Gastrocnemius medialis (tissue), 4 donors: ENCODE data around the gene ZNF236. TPM values are rescaled to one million over a fixed set of nuclear protein-coding genes. Genes with fewer than 3 reads are reported as not detected.

Experiments used
- ATAC-seq, 2 donors: fragments of 150-250 bp; one replicate each; pipeline ENCODE4 v1.9.1; 2016
- DNase-seq, 2 donors: peaks; one replicate each; pipeline ENCODE4 v3.0.0-alpha.2; 2019
- H3K27ac ChIP-seq, 4 donors: fragments of 200-600 bp; sonication (generic); 1 replicate in 1 of 4; 2 replicates in 3 of 4; pipeline ENCODE4 v1.5.1; 2016 to 2018; ENCODE audit warnings: mild to moderate bottlenecking in 2 of 4, moderate library complexity in 1 of 4
- H3K27me3 ChIP-seq, 3 donors: fragments of 200-600 bp; sonication (generic) in 2 of 3; 1 replicate in 1 of 3; 2 replicates in 2 of 3; pipeline versions ENCODE4 v1.5.1 to v1.6.0; 2016 to 2019; ENCODE audit warnings: mild to moderate bottlenecking in 1 of 3, moderate library complexity in 1 of 3
- H3K36me3 ChIP-seq, 2 donors: fragments of 200-600 bp; sonication (generic) in 1 of 2; one replicate each; pipeline ENCODE4 v1.5.1; 2017 to 2018
- H3K4me1 ChIP-seq, 2 donors: fragments of 200-600 bp; sonication (generic) in 1 of 2; one replicate each; pipeline ENCODE4 v1.5.1; 2016 to 2017; ENCODE audit warnings: mild to moderate bottlenecking in 2 of 2
- H3K4me3 ChIP-seq, 4 donors: fragments of 200-600 bp; sonication (generic) in 3 of 4; 1 replicate in 1 of 4; 2 replicates in 3 of 4; pipeline ENCODE4 v1.5.1; 2016 to 2019; ENCODE audit warnings: mild to moderate bottlenecking in 2 of 4
- H3K9me3 ChIP-seq, 3 donors: fragments of 200-600 bp; sonication (generic) in 2 of 3; 1 replicate in 1 of 3; 2 replicates in 2 of 3; pipeline ENCODE4 v1.5.1; 2016 to 2019
- POLR2A ChIP-seq, 2 donors: fragments of 450-650 bp; IDR thresholded peaks; one replicate each; pipeline ENCODE4 v1.6.1; 2017; ENCODE audit warnings: antibody characterized with exemption in 2 of 2, mild to moderate bottlenecking in 2 of 2, moderate library complexity in 2 of 2
- in situ Hi-C, 4 donors: fragments of 200-750 bp; cut with MboI; loops; one replicate each; pipeline versions ENCODE4 v1.15.0 to v1.8.0; 2017; ENCODE audit warnings: low sequenced_read_pairs in 4 of 4
- intact Hi-C: fragments of 100-400 bp; cut with DNase I; formaldehyde crosslinking; loops from one replicate; pipeline ENCODE4 v1.15.1; 2023; ENCODE audit warnings: low total_unique reads
- total RNA-seq, 4 donors: library from RNA; depleted of rRNA; stranded (reverse); fragments of >200 nt; gene quantifications; one replicate each; pipeline versions ENCODE4 v1.1.0 to v1.2.3, GENCODE V29; 2016
- TF ChIP-seq, protein P1 (sequence below), 5 experiments: fragments of 450-650 bp in 3 of 5; fragments of 200-600 bp in 2 of 5; sonication (generic) in 2 of 5; IDR thresholded peaks in 4 of 5; conservative IDR thresholded peaks in 1 of 5; 1 replicate in 4 of 5; 2 replicates in 1 of 5; pipeline ENCODE4 v1.5.1; 2016 to 2019; ENCODE audit warnings: antibody characterized with exemption in 5 of 5, mild to moderate bottlenecking in 3 of 5, moderate library complexity in 3 of 5

The ZNF236 gene
- total RNA-seq, 4 donors from 2014 or later = 6.2 to 7.1 (median 6.5) TPM

DNA sequence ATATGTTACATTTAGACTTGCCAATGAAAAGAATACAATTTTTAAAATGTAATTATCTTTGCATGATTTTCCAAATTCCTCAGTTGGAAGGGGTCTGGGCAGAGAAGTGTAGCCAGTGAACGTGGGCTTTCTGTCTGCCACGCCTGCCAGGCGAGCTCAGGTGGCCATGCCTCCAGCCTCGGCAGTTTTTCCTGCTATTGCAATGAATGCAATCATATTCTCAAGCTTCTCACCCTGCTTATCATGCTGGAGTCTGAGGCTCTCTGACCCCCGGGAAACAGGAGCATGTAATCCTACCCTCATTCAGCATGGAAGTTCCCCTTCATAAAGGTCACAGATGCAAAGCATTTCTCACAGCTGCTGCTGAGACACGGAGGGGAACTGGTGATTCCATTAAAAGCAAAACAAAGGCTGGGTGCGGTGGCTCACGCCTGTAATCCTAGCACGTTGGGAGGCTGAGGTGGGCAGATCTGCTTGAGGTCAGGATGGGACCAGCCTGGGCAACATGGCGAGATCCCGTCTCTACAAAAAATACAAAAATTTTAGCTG is 155.4 kb downstream of the ZNF236 start:
- intact Hi-C loops (no loop called here), in situ Hi-C loops (loop anchor here in 2 of 4 donors (25.0 kb wide), 2 partner anchors 165 to 235 kb away; partner anchors contain the start of gene ZNF236 (in 1 of the 2))
- DNase-seq (no peak), ATAC-seq (peak in 1 of 2 donors; percentile 20)
- TF ChIP-seq, protein P1, sequence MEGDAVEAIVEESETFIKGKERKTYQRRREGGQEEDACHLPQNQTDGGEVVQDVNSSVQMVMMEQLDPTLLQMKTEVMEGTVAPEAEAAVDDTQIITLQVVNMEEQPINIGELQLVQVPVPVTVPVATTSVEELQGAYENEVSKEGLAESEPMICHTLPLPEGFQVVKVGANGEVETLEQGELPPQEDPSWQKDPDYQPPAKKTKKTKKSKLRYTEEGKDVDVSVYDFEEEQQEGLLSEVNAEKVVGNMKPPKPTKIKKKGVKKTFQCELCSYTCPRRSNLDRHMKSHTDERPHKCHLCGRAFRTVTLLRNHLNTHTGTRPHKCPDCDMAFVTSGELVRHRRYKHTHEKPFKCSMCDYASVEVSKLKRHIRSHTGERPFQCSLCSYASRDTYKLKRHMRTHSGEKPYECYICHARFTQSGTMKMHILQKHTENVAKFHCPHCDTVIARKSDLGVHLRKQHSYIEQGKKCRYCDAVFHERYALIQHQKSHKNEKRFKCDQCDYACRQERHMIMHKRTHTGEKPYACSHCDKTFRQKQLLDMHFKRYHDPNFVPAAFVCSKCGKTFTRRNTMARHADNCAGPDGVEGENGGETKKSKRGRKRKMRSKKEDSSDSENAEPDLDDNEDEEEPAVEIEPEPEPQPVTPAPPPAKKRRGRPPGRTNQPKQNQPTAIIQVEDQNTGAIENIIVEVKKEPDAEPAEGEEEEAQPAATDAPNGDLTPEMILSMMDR (IDR thresholded peaks at IDR 0.05 in 4 of 5, conservative IDR thresholded peaks at IDR 0.05 in 1 of 5) = no peak
- no peak for TF ChIP-seq POLR2A (IDR thresholded peaks at IDR 0.05)
- H3K27me3 ChIP-seq = no peaks in the 10 kb centered on the region
- no peaks in the 10 kb centered on the region for H3K36me3 ChIP-seq
- no peak overlapping the region for H3K27ac ChIP-seq
- H3K9me3 ChIP-seq = no peaks in the 10 kb centered on the region
- no peak overlapping the region for H3K4me3 ChIP-seq
- H3K4me1 ChIP-seq = peaks cover 14 to 15% of the 10 kb centered on the region in 2 donors

DNA sequence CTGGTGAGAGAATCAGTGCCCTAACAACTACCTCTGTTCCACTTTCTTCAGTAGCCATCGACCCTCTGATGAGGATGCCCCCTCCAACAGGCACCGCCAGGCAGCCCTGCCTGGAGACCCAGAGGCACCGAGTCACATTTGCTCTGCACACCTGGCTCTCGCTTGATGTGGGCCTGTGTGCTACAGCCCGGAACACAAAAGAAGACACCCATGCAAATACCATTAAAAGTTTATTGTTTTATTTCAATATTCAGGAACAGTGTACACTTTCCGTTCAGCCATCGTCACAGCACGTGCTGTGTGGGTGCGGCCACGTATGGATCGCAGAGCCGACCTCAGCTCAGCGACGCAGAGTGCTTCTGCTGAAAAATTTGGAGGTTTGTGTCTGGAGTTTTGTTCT is 156.3 kb downstream of the ZNF236 start:
- H3K36me3 ChIP-seq = no peaks in the 10 kb centered on the region
- in situ Hi-C loops = loop anchor here in 2 of 4 donors (25.0 kb wide), 2 partner anchors 166 to 234 kb away; partner anchors contain the start of gene ZNF236 (in 1 of the 2)
- H3K27me3 ChIP-seq = no peaks in the 10 kb centered on the region
- TF ChIP-seq, protein P1 (IDR thresholded peaks at IDR 0.05 in 4 of 5, conservative IDR thresholded peaks at IDR 0.05 in 1 of 5) = no peak
- TF ChIP-seq POLR2A (IDR thresholded peaks at IDR 0.05) = no peak
- H3K27ac ChIP-seq = no peak overlapping the region
- ATAC-seq (no peak), DNase-seq (no peak)
- no peaks in the 10 kb centered on the region for H3K9me3 ChIP-seq
- no peak overlapping the region for H3K4me3 ChIP-seq
- peaks cover 14 to 15% of the 10 kb centered on the region in 2 donors for H3K4me1 ChIP-seq
- intact Hi-C loops = no loop called here

DNA sequence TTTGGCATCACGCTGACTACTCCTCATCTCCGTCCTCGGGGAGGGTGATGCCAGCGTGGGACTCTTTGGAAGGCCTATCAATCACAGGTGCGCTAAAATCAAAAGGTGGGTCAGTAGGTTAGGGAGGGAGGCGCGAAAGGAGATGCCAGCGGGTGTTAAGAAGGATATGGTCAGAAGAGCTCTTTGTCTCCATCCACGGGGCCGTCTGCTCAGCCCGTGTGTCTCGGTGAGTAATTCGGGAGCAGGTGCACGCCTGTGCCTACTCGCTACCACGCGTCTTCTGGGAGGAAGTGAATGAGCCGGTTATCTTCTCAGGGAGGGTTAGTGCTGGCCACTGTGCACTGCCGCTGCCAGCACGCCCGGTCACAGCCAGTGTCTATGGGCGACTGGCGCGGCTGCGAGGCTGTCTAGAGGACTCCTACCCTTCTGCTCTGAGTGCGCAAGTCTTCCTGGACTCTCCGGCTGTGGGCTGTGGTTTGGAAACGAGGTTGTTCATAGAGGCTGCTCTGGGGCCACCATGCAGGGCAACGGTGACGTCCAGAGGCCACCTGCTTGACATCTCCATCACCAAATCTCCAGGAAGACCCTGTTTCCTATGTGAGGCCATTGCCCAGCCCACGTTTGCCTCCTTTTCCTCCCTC is 156.9 kb downstream of the ZNF236 start:
- intact Hi-C loops = no loop called here
- H3K27ac ChIP-seq = no peak overlapping the region
- peaks cover 14 to 15% of the 10 kb centered on the region in 2 donors for H3K4me1 ChIP-seq
- no peaks in the 10 kb centered on the region for H3K27me3 ChIP-seq
- H3K4me3 ChIP-seq = no peak overlapping the region
- no peaks in the 10 kb centered on the region for H3K9me3 ChIP-seq
- DNase-seq (no peak), ATAC-seq (no peak)
- no peaks in the 10 kb centered on the region for H3K36me3 ChIP-seq
- TF ChIP-seq, protein P1 (IDR thresholded peaks at IDR 0.05 in 4 of 5, conservative IDR thresholded peaks at IDR 0.05 in 1 of 5) = no peak
- TF ChIP-seq POLR2A (IDR thresholded peaks at IDR 0.05) = no peak
- in situ Hi-C loops = loop anchor here in 2 of 4 donors (25.0 kb wide), 2 partner anchors 167 to 233 kb away; partner anchors contain the start of gene ZNF236 (in 1 of the 2)

DNA sequence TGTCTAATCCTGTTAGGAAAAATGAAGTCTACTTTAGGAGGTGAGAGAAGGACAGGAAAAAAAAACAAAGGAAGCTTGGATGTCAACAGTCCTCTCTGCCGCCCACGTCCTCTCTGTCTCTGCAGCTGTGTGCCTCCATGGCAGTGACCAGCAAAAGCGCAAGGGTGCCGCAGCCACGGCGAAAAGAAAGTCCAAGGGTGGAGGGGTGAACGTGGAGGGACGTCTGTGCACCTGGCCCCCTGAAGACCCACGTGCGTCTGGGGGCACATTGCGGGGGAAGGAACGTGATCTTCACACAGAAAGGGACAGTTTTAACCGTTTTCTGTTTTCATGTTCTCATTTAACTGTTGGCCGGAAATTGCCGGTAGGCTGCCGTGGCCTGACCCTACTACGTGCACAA is 157.5 kb downstream of the ZNF236 start:
- no peaks in the 10 kb centered on the region for H3K9me3 ChIP-seq
- H3K36me3 ChIP-seq = no peaks in the 10 kb centered on the region
- TF ChIP-seq, protein P1 (IDR thresholded peaks at IDR 0.05 in 4 of 5, conservative IDR thresholded peaks at IDR 0.05 in 1 of 5) = no peak
- no peak for TF ChIP-seq POLR2A (IDR thresholded peaks at IDR 0.05)
- H3K4me3 ChIP-seq = no peak overlapping the region
- no peaks in the 10 kb centered on the region for H3K27me3 ChIP-seq
- ATAC-seq (no peak), DNase-seq (no peak)
- intact Hi-C loops (no loop called here), in situ Hi-C loops (loop anchor here in 3 of 4 donors (5.0 to 25.0 kb wide), 5 partner anchors 55 to 232 kb away; partner anchors contain the start of gene ZNF236 (in 1 of the 3))
- no peak overlapping the region for H3K27ac ChIP-seq
- peaks cover 14 to 15% of the 10 kb centered on the region in 2 donors for H3K4me1 ChIP-seq
